NT2/D1 (cell line): ENCODE data around the gene ARAF.

Source experiments
- YY1 ChIP-seq: IDR thresholded peaks from 2 replicates; pipeline ENCODE4 v1.6.1; 2011; ENCODE audit not compliant: insufficient read length, insufficient read depth
- ZNF274 ChIP-seq: IDR thresholded peaks from 2 replicates; pipeline ENCODE4 v1.6.1; 2011; ENCODE audit warnings: mild to moderate bottlenecking, low read depth, low read length

GRCh38 chrX:47577901-47578300 is 16.9 kb downstream of the ARAF start:
- TF ChIP-seq ZNF274, result no peak
- TF ChIP-seq YY1, result no peak
